RWPE1 (cell line): Measurements from ENCODE around the gene IGSF22.

Experiments used
- CTCF ChIA-PET: fragments of 350-600 bp; sonication (Branson Sonifier 250); formaldehyde crosslinking; extraction: SDS; loops from one replicate; lab custom pipeline; 2021; lab: Yijun Ruan, JAX
- POLR2A ChIA-PET: fragments of 400-600 bp; formaldehyde crosslinking; extraction: SDS; loops from one replicate; lab custom pipeline; 2020; ENCODE audit warnings: antibody characterized with exemption; ENCODE audit not compliant: low non-redundant PET; lab: Yijun Ruan, JAX
- DNase-seq: peaks from one replicate; pipeline ENCODE4 v3.0.0; 2012; ENCODE audit warnings: low spot score
- H3K27ac ChIP-seq: fragments of 450-650 bp; 2 replicates; pipeline ENCODE4 v1.5.1; 2017
- TF ChIP-seq, protein P1 (sequence below): fragments of 450-650 bp; conservative IDR thresholded peaks from 2 replicates; pipeline ENCODE4 v1.5.1; 2017; ENCODE audit warnings: low read depth, mild to moderate bottlenecking

The IGSF22 gene

DNA sequence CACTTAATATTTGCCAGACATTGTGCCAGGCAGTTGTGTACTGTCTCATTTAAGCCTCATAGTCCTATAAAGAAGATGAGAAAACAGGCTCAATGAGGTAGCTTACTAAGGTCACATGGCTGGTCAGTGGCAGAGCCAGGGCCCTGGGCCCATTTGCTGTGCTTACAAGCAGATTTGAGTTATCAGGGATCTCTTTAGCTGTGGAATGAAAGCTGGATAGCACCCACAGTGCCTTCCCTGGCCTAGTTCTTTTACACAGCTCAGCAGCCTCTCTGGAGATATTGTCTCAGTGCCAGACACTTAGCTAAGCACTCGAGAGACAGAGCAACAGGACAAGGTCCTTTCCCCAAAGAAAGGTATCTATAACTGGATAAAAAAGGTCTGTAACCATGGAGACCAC, 21.3 kb downstream of the IGSF22 start:
- TF ChIP-seq, protein P1, sequence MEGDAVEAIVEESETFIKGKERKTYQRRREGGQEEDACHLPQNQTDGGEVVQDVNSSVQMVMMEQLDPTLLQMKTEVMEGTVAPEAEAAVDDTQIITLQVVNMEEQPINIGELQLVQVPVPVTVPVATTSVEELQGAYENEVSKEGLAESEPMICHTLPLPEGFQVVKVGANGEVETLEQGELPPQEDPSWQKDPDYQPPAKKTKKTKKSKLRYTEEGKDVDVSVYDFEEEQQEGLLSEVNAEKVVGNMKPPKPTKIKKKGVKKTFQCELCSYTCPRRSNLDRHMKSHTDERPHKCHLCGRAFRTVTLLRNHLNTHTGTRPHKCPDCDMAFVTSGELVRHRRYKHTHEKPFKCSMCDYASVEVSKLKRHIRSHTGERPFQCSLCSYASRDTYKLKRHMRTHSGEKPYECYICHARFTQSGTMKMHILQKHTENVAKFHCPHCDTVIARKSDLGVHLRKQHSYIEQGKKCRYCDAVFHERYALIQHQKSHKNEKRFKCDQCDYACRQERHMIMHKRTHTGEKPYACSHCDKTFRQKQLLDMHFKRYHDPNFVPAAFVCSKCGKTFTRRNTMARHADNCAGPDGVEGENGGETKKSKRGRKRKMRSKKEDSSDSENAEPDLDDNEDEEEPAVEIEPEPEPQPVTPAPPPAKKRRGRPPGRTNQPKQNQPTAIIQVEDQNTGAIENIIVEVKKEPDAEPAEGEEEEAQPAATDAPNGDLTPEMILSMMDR = no peak
- ChIA-PET POLR2A (no interaction called here), CTCF (interaction anchor here (0.9 kb wide), 1 partner anchor 23 kb away, joined by 5 read pairs; no protein-coding TSS in a partner anchor)
- H3K27ac ChIP-seq = no peak overlapping the region
- DNase-seq = no peak

DNA sequence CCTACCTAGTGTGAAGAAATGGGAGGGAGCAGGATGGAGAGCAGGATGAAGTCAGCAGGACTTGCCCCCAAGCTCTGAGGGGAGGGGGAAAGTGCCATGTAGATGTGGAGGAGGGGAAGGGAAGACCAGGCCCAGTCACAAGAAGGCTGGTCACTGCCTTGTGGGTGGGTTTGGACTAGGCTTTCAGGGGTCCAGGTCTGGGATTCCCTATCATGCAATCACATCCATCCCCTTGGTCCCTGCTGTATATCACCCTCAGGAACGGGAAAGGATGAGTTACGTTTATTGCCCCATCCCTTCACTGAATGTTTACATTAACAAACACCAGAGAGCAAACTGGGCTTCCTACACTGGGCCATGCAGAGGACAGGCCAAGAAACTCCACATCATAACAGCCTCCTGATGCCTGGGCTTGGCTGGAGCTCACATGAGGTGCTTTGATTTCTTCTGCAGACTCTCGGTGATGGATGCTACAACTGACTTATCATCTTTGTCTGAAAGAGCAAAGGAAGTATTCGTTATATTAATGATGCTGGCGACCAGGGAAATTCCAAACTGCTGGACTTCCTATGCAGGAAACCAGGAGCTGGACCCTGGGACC, 21.8 kb downstream of the IGSF22 start:
- TF ChIP-seq, protein P1 = no peak
- no peak overlapping the region for H3K27ac ChIP-seq
- ChIA-PET POLR2A (no interaction called here), CTCF (interaction anchor here (0.7 kb wide), 1 partner anchor 9 kb away, joined by 3 read pairs; no protein-coding TSS in a partner anchor)
- DNase-seq = no peak

DNA sequence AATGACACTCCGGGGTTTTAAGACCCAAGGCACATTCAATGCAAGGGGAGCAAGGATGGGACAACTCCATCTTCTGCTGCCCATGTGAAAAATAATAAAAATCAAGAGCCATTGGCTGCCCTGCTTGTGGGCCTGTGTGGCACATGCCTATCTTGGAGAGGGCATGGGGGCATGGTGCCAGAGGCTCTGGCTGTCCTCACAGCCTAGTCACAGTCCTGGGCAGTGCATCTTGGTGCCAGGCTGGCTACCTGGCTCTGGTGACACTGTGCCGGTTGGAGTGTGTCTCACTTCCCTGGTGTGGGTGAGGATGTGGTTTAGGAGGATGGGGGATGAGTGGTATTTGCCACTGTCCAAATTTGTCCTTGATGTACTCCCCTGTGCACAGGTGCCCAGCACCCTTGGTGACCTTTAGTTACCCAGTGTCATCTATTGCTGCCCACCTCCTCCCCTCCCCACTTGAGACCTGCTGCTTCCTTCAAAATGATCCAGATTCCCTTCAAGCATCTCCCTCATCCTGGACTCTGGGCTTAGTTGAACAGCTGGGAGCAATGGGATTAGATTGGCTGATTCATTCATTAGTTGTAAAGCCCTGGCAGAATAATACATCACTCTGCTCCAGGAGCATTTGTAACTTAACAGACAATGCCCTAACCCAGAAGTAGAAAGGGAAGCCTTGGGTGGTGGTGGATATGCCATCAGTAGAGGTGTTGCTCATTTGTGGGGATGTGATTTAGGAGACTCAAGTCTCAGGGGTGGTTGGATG, 22.8 kb downstream of the IGSF22 start:
- no peak overlapping the region for H3K27ac ChIP-seq
- ChIA-PET CTCF (interaction anchor here (0.6 to 0.7 kb wide), 2 partner anchors 8 to 450 kb away, joined by 3 read pairs; no protein-coding TSS in a partner anchor), POLR2A (no interaction called here)
- no peak for DNase-seq
- TF ChIP-seq, protein P1 = no peak

DNA sequence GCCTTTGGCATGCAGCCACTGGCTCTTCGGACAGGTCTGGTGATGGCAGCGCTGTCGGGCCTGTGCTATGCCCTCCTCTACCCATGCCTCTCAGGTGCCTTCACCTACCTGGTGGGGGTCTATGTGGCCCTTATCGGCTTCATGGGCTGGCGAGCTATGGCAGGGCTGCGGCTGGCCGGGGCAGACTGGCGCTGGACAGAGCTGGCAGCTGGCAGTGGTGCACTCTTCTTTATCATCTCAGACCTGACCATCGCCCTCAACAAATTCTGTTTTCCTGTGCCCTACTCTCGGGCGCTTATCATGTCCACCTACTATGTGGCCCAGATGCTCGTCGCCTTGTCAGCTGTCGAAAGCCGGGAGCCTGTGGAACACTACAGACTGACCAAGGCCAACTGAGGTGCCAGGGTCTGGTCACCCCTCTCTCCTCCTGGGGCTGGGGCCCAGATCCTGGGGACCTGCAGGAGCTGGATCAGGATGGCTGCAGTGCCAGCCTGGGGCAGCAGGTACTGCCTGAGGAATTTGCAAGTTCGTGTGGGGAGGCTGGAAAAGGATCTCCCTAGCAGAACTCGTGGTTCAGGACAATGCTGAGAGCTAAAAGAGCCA, 24.3 kb downstream of the IGSF22 start:
- H3K27ac ChIP-seq = no peak overlapping the region
- ChIA-PET CTCF (no interaction called here), POLR2A (no interaction called here)
- no peak for DNase-seq
- TF ChIP-seq, protein P1 = no peak

DNA sequence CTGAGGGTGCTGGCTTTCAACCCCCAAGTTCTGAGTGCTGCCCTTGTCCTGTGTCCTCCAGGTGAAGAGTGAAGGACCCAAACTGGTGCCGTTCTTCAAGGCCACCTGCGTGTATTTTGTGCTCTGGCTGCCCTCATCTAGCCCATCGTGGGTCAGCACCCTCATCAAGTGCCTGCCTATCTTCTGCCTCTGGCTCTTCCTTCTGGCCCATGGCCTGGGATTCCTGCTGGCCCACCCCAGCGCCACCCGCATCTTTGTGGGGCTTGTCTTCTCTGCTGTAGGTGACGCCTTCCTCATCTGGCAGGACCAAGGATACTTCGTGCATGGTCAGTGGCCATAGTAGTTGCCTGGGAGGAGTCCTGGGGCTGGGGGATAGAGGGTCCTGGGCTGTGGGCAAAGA, 25.1 kb downstream of the IGSF22 start:
- H3K27ac ChIP-seq = no peak overlapping the region
- no peak for DNase-seq
- CTCF ChIA-PET = no interaction called here
- TF ChIP-seq, protein P1 = no peak
- POLR2A ChIA-PET = interaction anchor here (0.5 kb wide), 1 partner anchor 41 kb away, joined by 3 read pairs; no protein-coding TSS in a partner anchor

DNA sequence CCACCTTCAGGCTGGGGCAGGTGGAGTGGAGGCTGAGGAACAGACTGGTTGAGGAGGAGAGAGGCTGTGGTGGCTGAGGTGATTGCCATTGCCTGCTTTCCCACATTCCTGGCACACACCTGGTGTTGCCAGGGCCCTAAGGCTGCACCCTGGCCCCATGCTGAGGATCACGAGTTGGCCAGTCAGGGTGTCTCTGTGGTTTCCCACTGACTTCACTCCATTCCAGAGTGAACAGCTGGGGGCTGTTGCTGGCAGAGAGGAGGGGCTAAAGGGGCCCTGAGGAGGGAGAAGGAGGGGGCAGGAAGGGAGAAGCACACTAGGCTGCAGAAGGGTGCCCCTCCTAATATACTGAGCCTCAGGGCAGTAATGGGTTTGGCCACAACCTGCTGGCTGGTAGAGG, 25.6 kb downstream of the IGSF22 start:
- ChIA-PET POLR2A (interaction anchor here (0.5 kb wide), 1 partner anchor 41 kb away, joined by 3 read pairs; no protein-coding TSS in a partner anchor), CTCF (interaction anchor here (0.5 kb wide), 1 partner anchor 18 kb away, joined by 3 read pairs; no protein-coding TSS in a partner anchor)
- H3K27ac ChIP-seq = no peak overlapping the region
- DNase-seq = no peak
- TF ChIP-seq, protein P1 = no peak
